Stimulated activated CD8-positive, alpha-beta memory T cell treated with anti-CD3 and anti-CD28 coated beads, Interleukin-4, amount 100 ng/mL, for 4 hours (primary cell): Measurements from ENCODE around the gene SUMO4.

Source experiments
- DNase-seq, 2 donors: peaks; one replicate each; pipeline ENCODE4 v3.0.0-alpha.2; 2020; ENCODE audit warnings: low read depth in 2 of 2, low spot score in 1 of 2

The SUMO4 gene

DNA sequence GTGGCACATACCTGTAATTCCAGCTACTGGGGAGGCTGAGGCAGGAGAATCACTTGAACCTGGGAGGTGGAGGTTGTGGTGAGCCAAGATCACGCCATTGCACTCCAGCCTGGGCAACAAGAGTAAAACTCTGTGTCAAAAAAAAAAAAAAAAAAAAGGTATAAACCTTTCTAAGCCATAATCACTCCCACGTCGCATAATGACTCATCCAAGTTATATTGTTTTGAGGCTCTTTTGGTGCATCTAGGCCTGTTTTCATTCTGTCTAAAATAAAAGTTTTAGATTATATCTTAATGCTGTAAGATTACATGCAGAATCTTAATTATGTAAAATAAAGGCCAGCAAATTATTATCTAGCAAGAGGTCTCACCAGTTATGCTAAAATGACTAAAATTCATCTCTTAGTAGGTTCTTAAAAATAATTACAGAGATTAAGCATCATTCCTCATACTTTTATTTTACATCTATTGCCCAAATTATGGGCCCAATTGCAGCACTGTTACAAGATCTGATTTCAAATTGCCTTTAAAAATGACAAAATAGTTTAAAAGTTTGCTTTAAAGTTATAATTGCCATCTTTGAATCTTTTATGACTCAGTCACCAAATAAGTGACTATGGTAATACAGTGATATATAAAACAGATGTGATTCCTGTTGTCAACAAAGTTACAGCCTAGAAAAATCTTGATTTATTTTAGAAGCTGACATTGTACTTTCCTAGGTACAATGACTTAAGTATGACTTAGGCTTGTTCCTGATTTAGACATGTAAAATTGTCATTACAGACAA lies 10.4 kb upstream of the SUMO4 start:
- DNase-seq: no peak

DNA sequence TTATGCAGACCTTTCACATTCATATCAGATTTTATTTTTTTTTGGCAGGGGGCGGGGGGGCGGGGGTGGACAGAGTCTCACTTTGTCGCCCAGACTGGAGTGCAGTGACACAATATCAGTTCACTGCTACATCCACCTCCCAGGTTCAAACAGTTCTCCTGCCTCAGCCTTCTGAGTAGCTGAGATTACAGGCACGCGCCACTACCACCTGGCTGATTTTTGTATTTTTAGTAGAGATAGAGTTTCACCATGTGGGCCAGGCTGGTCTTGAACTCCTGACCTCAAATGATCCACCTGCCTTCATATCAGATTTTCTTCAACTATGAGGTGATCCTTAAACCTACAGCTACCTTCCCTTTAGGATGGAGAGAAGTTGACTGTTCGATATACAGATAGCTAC lies 8.0 kb upstream of the SUMO4 start:
- no peak for DNase-seq

DNA sequence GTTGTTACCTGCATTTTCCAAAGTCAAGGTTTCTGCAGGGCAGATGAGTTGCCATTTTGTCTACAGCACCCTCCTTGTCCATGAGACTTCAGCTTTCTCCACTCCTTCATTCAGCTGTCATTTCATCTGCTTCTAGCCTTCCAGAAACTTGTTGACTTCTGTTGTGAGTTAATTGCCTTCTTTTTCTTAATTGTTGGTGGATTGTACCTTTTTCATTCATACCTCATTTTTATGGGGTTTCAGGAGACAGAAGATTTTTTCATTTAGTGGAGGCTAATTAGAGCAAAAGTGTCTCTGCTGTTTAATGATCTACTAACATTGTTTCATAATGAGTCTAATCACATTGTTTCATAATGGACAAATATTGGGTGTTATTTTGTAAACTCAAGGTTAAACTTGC lies 7.5 kb upstream of the SUMO4 start:
- DNase-seq: no peak

DNA sequence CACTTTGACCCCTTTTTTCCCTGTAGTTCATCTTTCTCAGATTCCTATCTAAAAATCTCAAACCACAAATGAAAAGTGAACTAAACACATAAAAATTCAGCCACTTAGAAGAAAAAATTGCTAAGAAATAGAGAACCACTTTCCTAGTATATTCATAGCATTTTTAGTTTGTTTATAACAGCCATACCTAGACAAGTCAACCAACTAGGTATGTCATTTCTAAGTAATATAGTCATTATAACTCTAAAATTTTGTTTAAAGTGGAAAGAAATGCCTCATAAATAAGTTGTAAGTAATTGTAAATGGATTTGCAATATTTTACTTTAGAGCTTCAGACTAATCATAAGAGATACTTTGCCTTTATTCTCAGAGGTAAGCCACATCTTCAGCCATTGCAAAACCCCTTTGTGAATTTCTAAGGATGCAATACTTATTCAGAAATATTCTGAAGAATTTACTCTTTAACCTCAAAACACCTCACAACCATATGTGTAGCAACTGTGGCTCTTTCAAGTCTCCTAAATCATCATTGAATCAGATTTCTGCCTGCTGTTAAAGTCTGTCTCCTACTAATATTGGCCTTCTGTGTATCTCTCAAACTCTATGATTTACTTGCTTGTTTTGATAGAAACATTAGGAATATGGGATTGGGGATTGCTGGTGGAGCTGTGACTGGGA lies 6.9 kb upstream of the SUMO4 start:
- DNase-seq: no peak

DNA sequence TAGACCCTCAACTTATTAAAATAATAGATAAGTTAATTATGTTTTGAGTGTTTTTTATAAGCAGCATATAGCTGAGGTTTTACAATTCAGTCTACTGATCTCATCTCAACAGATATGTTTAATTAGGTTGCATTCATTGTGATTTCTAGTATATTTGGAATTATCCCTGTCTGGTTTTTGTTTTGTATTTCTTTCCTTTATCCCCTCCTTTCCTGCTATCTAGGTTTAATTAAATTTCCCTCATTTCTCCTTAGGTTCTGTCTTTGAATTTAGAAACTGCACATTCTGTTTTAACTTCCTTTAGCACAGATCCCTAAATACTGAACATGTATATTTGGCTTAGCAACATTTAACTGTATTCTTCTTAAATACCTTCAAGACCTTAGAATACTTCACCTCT lies 4.9 kb upstream of the SUMO4 start:
- DNase-seq: no peak

DNA sequence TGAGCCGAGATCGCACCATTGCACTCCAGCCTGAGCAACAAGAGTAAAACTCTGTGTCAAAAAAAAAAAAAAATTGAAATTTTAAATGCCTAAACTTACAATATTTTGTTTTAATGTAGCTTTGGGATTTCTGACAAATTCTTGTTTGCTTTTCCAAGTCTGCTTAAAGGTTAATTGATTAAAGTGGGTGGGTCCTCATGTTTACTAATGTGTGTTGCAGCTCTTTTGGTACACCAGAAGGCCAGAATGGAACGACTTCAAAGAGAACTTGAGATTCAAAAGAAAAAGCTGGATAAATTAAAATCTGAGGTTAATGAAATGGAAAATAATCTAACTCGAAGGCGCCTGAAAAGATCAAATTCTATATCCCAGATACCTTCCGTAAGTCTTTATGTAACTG lies 2.7 kb upstream of the SUMO4 start:
- DNase-seq: no peak

DNA sequence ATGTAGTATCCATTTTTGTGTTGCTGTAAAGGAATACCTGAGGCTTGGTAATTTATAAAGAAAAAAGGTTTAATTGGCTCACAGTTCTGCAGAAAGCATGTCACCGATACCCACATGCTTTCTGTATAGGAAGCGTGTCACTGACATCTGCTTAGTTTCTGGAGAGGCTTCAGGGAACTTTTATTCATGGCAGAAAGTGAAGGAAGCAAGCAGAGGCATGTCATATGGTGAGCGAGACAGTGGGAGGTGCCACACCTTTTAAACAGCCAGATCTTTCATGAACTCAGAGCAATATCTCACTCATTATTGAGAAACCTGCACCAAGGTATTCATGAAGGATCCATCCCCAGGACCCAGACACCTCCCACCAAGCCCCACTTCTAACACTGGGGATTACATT lies 3.5 kb downstream of the SUMO4 start:
- no peak for DNase-seq

DNA sequence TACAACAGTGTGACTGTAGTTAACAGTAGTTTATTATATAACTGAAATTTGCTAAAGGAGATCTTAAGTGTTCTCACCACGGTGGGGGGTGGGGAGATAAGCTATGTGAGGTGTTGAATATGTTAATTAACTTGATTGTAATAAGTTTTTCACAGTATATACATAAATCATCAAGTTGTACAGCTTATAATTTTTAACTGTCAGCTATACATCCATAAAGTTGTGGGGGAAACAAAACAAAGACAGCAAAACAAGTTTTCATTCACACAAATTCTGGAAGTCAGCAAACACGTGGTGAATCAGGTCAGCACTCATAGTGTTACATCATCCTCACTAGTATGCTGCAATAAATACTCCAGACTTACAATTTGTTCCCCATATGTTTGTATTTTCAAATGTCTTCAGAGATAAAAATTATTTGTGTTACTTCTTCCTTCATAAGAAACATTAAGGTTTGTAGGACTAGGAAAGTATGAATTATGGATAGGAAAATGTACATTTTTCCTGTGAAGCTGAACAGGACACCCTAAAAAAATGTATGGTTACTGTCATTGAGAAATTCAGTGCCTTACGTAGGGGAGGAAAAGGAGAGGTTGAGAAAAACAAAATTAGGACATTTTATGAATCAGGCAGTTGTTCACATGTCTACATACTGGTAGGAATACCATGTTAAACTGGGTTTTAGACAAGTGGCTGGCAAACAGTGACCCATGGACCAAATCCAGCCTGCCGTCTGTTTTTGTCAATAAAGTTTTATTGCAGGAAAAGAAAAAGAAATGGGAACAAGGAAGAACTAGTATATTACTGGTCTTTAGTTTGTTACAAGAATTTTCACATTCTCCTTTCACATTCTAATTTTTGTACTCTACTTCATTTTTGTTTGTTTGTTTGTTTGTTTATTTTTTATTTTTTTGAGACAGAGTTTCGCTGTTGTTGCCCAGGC lies 6.0 kb downstream of the SUMO4 start:
- no peak for DNase-seq

DNA sequence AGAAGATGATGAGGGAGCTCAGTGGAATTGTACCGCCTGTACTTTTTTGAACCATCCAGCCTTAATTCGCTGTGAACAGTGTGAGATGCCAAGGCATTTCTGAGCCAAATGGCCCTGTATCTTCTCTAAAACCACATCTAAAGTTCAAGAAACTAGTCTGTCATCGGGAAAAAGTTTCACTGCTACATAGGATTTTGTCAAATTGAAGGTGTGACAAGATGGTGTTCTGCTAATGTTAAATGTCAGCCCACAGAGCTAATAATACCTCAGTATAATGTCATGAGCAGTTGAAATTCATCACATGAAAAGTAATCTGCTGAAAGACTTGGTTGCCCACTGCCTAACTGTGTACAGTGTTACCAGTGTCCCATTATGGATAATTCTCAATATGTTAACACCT lies 9.6 kb downstream of the SUMO4 start:
- no peak for DNase-seq

DNA sequence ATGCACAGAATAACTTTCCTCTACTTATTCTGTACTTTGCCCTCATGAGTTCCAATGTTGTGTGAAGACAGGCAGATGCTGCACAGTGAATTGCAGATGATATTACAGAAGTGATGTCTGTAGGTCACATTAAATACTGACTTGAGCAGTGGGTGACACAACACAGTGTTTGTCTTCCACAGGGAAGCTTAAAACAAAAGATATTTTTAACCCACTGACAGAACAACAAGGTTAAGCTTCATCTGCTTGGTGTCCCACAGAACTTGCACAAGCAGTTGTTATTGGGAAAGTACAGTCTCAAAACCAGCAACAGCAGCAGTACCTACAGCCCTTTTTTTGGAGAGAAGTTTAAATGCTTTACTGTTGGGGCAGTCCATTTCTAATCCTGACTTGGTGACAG lies 10.5 kb downstream of the SUMO4 start:
- DNase-seq: no peak

DNA sequence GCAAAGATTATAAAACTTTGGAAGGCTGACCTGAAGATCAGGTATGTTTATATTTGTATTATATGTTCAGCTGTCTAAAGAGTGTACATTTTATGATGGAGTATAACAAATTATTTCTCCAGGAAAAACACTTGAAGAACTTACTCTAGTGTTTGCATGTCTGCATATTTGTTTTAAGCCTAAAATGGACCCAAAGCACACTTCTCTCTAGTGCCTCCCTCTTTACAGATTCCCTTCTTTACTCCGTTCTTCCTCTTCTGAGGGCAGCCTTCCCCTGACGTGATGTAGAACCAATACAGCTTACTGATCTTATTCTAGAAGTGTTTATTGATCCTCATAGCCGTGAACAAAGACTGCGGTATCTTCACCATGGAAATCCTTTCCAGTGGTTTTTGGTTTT lies 13.9 kb downstream of the SUMO4 start:
- DNase-seq: no peak

DNA sequence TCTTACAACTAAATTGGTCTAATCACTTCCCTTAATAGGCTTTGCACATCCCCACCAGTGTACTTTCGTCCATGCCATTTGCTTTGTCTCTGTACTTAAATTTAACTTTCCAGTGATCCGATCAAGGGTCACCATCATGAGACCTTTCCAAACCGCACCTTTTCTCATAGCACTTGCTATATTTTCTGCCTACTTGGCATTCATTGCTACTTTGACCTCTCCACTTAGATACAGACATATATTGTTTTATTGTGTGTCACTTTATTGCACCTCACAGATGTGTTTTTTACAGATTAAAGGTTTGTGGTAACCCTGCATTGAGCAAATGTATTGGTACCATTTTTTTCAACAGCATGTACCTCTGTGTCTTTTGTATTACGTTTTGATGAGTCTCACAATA lies 14.8 kb downstream of the SUMO4 start:
- no peak for DNase-seq

DNA sequence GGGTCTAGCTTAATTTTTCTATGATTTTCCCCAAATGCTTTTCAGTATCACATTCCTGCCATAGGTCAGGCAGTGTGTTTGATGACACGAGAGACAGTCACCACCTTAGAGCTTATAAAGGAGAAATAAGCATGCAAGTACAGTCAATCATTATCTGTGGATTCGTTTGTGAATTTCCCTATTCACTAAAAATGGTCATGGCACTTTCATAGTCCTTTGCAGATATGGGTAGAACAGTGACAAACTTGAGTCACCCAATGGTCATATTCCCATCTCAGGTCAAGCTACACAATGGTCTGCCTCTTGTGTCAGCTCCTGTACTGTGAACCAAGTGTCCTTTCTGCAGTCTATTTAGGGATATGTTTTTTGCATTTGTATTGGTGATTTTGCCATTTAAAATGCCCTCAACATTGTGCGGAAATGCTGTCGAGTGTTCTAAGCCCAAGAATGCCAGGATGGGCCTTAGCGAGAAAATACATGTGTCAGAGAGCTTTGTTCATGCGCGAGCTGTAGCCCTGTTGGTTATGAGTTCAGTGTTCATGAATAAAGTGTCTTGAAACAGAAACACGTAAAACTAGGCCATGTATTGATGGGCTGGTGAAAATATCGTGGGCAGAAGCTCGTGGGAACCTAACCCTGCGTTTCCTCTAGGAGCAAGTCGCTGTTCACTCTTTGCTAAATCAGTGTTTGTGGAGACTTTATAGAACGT lies 19.8 kb downstream of the SUMO4 start:
- no peak for DNase-seq

DNA sequence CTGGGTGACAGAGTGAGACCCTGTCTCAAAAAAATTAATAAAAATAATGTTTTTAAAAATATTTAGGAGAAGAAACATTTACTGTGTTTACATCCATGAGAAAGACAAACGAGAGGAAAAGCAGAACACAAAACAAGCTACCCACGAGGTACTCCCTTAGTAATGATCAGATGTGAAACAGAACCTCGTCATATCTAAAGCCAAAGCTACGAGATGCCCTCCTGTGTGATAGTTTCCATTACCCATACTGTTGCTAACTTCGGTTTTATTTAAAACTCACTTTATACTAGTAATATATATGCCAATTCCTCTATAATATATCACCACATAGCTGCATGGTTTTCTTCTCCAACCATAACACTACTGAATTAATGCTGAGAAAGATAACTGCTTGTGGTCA lies 21.1 kb downstream of the SUMO4 start:
- DNase-seq: no peak

DNA sequence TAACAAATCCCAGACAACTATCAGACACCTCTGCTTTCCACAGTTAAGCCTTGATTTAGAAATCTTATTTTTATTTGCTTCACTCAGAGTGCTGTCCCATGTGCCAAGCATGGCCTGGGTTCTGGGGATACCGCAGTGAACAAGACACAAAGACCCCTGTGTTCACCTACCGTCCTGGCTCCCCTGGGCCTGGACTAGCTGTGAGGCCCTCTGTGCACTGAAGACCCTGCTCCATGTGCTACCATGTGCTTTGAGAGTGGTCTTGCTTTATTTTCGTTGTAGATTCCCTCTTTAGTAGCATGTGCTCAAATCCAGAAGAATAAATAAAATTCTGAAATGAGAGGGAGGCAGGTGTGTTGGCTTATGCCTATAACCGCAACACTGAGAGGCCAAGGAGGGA lies 22.5 kb downstream of the SUMO4 start:
- no peak for DNase-seq

DNA sequence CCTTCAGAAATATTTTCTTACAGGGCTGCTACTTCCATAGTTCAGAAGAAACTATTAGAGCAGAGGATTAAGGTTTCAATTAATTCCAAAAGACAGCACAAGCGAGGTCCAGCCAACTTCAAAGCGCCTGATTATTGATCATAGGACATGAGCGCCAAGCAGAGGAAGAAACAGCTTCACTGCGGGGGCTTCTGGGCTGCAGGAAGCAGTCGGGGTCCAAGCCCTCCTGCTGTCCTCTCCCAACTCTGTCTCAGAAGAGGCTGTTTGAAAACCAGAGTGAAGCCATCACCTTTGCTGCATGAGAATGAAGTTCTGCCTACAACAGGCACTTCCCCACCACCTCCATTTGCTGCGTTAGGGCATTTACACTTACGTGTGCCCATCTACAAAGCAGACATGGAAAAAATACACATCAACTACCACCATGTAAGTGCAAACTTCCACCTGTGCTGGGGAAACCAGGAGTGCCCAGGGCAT lies 23.9 kb downstream of the SUMO4 start:
- DNase-seq: no peak

DNA sequence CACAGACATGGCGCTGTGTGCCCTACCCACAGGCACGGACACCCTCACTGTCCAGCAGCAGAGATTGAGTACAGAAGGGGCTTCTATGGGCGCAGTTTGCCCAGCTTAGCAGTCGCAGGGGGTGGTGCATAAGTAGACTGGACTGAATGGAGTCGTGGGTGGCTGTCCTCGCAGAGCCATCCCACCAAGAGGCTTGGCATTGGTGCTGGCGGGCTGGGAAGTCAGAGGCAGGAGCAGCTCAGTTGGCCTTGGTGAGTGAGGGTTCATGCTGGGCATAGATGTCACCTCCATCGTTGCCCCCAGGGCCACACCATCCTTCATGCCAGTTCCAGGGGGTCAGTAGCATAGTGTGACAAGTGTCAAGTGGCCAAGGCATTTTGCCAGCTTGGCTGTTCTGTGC lies 25.2 kb downstream of the SUMO4 start:
- DNase-seq: no peak

DNA sequence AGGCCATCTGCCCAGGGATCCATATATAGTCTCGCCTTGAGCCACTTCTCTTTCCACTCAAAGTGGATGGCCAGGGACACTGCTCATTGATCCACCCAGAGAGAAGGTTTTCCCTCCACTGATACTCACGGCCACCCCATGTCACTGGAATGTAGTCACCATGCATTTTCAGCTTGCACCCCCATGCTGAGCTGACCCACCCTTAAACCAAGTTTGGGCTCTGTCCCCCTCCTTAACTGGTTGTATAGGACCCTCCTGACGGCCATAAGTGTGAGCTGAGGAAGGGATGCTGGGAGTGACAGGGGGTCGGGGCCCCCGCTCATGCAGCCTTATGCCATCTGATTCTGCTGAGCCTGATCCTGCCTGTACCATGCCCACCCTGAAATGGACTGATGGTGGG lies 25.7 kb downstream of the SUMO4 start:
- DNase-seq: no peak

DNA sequence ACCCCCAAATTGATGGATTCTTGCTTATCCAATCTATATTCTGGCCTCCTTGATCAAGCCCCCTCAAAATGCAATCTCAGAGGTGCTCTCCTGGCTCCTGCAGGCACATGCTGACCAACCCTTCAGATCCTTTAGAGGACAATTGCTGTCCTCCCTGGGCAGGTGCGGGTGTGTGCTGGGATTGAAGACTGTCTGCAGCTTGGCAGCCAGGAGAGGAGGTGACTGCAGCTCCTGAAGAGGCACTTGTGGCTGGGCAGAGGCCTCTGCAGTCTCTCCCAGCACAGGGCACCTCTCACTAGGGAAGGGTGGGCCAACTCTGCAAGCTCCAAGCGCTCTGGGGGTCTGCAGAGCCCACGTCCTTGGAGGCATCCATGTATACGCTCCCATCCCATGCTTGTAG lies 28.5 kb downstream of the SUMO4 start:
- DNase-seq: no peak

DNA sequence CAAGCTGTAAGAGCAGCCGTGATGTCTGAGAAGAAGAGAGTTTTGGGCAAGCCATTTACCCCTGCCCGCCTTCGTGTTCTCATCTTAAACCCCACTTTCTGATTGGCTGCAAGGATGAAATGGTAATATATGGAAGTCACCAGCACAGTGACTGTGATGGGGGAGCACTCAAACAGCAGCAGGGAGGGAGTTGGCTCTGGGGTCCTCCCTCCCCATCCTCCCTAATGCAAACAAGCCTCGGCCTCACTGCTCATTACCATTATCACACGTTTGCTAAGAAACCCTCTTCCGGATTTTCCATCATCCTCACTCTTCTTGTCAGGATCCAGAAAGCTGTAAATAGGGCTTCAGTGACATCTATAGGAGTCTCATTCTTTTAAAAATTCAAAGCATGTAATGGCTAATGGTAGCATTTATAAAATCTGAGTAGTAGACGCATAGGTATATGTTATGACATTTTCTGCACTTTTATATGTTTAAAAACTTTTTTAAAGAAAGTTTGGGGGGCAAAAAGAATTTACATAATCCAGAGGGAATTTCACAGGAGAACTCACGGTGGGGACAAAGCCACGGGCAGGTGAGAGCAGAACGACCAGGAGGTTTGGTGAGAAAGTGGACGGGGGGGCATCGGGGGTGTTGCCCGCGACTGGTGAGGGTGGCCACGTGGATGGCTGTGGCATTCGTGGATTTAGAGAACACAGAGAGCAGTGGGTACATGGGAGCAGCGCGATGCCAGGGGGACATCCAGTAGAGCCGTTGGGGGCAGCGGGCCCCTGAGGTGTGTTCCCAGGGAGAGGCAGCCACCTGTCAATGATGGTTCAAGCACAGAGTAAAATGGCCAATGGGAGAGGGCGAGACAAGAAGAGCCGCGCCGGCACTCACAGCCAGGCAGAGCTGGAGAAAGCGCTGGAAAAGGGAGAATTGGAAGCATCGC lies 29.6 kb downstream of the SUMO4 start:
- DNase-seq: no peak
